ENCODE data around the gene ABCC12.
"Not testable (repeated sequence)": the region's sequence is repeated elsewhere in the genome, so short reads cannot be mapped to it uniquely, and the experiment has no call there.

Gene ABCC12

DNA sequence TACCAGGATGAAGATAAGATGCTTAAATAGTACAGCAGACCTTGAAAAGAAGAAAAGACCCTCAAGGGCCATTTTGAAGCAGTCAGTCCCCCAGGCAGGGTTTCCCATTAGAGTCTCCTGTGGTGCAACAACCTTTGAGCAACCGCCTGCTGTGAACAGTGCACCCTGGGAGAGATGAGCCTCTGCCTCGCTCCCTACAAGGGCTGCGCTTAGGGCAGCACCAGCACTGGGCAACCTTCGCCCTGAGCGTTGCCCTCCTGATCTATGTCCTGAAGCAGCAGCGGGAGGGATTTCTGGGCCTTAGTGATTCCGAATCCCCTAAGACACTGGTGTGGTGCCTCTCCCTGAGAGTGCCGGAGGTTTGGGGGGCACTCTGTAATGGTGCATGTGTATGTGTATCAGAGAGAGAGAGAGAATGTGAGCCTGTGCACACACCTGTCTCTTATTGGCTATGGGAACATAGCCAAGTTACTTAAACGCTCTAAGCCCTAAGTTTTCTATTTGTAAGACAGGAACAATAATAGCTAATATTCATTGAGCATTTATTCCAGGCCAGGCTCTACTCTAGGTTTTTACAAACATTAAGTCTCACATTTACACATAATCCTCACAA is 25.2 kb upstream of the ABCC12 start:
- Histone ChIP-seq H3K4me1 (ENCODE audit: insufficient read depth, low read length) (no peaks in the 10 kb centered on the region), H3K36me3 (ENCODE audit: insufficient read depth, low read length) (no peaks in the 10 kb centered on the region), H3K9ac (ENCODE audit: low read depth, low read length) (no peak overlapping the region), H3K9me3 (ENCODE audit: control insufficient read depth, insufficient read depth, low read length) (no peaks in the 10 kb centered on the region; the same call in 1 of the 2 replicates)

DNA sequence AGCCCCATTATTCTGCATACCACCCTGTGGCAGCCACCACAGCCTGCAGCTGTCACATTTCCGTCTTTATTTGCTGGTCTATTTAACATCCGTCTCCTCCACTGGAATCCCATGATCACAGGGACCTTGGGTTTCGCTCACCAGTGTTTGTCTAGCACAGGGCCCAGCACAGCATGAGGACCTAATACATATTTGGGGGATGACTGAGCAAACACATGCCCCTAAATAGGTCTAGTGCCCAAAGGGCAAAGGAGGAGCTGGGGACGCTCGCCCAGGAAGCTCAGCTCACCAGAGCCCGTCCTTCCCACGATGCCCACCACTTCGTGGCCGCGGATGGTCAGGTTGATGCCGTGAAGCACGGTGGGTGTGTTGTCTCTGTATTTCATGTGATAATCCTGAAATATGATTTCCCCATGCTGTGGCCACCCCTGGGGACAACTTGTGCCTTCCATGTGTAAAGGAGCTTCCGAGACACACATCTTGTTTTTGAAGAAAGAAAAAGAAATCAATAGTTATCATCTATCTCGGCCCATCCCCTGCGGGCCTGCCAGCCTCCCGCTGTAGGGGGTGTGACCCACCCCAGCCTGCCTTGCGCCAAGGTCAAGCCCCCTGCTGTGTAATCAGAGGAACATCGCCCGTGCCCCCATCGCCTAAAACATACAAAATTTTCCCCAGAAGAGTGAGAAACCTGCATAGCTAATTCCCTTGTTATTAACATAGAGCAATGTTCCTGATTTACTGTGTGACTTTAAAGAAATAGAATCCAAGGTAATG is 21.0 kb upstream of the ABCC12 start:
- Histone ChIP-seq H3K4me1 (ENCODE audit: insufficient read depth, low read length) (peaks cover 3% of the 10 kb centered on the region; the same call in 1 of the 2 replicates), H3K36me3 (ENCODE audit: insufficient read depth, low read length) (no peaks in the 10 kb centered on the region), H3K9me3 (ENCODE audit: control insufficient read depth, insufficient read depth, low read length) (no peaks in the 10 kb centered on the region; the same call in 1 of the 2 replicates), H3K9ac (ENCODE audit: low read depth, low read length) (no peak overlapping the region)

DNA sequence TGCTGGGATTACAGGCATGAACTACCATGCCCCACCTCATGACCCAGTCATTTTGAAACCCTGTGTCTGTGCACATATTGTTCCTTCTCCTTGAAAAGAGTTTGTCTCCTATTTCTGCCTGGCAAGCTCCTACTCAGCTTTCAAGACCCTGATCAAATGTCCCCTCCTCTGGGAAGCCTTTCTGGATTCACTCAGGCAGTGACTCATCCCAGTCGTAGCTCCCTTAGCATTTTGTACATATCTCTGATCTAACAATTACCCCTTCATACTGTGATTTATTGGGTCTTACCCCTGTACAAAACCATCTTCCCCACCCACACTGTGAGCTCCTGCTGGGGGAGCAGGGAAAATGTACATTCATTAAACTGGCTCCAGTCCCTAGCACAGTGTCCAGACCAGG is 18.1 kb upstream of the ABCC12 start:
- H3K36me3 ChIP-seq (ENCODE audit: insufficient read depth, low read length), result no peaks in the 10 kb centered on the region
- no peaks in the 10 kb centered on the region; the same call in 1 of the 2 replicates for H3K9me3 ChIP-seq (ENCODE audit: control insufficient read depth, insufficient read depth, low read length)
- peaks cover 3% of the 10 kb centered on the region; the same call in 1 of the 2 replicates for H3K4me1 ChIP-seq (ENCODE audit: insufficient read depth, low read length)
- no peak overlapping the region for H3K9ac ChIP-seq (ENCODE audit: low read depth, low read length)

DNA sequence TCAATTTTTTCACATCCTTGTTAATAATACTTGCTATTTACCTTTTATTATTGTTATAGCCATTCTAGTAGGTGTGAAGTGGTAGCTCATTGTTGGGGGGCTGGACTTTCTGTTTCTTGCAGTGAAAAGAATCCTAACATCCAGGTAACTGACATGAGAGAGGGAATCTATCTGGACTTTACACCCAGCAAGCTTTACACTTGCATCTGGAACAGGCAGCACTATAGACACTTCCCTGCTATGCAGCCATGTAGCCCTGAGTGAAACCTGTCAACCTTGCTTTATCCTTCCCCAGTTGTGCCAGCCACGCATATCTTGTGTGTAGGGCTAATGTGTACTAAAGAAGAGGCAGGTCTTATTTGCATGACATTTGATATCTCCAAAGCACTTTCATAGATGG is 16.9 kb upstream of the ABCC12 start:
- Histone ChIP-seq H3K36me3 (ENCODE audit: insufficient read depth, low read length) (no peaks in the 10 kb centered on the region), H3K9me3 (ENCODE audit: control insufficient read depth, insufficient read depth, low read length) (no peaks in the 10 kb centered on the region), H3K9ac (ENCODE audit: low read depth, low read length) (no peak overlapping the region)

DNA sequence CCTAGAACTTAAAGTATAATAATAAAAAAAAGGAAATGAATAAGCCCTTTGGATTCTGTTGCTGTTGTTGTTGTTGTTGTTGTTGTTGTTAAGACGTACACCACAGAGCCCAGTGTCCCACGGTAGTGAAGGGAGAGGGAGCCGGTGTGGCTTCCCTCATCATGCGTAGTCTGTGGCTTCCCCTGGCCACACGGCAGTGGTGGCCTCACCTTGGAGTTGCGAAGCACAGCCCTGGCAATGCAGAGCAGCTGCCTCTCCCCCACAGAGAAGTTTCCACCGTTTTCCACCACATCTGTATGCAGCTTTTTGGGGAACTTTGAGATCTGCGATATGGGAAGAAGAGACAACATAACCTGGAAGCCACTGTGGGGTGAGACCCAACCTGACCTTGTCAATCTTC is 14.1 kb upstream of the ABCC12 start:
- Histone ChIP-seq H3K4me1 (ENCODE audit: insufficient read depth, low read length) (peaks cover 8% of the 10 kb centered on the region), H3K36me3 (ENCODE audit: insufficient read depth, low read length) (no peaks in the 10 kb centered on the region), H3K9ac (ENCODE audit: low read depth, low read length) (no peak overlapping the region), H3K9me3 (ENCODE audit: control insufficient read depth, insufficient read depth, low read length) (no peaks in the 10 kb centered on the region)

More for the DNA sequence above, 16.9 kb upstream of the ABCC12 start:
- peaks cover 3% of the 10 kb centered on the region; the same call in 1 of the 2 replicates for H3K4me1 ChIP-seq (ENCODE audit: insufficient read depth, low read length)

DNA sequence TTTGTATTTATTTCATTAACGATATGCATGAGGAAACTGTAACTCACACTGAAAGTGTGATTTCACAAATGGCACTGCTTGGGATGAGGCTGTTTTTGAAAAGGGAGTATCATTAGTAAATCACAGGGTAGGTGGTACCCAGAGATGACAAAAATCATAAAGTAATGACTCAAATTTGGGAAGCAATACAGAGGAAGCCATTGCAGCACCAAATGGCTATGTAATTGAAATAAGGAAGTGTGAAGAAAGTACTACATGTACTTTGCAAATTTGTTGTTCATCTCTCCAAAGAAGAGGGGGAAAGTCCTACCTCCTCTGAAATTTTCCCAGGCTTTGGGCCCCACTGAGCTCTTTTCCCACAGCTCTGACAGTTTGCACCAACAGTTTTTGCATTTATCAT is 12.3 kb upstream of the ABCC12 start:
- H3K9me3 ChIP-seq (ENCODE audit: control insufficient read depth, insufficient read depth, low read length), result no peaks in the 10 kb centered on the region
- H3K36me3 ChIP-seq (ENCODE audit: insufficient read depth, low read length), result no peaks in the 10 kb centered on the region
- H3K4me1 ChIP-seq (ENCODE audit: insufficient read depth, low read length), result peaks cover 5% of the 10 kb centered on the region; the same call in 1 of the 2 replicates
- H3K9ac ChIP-seq (ENCODE audit: low read depth, low read length), result no peak overlapping the region

DNA sequence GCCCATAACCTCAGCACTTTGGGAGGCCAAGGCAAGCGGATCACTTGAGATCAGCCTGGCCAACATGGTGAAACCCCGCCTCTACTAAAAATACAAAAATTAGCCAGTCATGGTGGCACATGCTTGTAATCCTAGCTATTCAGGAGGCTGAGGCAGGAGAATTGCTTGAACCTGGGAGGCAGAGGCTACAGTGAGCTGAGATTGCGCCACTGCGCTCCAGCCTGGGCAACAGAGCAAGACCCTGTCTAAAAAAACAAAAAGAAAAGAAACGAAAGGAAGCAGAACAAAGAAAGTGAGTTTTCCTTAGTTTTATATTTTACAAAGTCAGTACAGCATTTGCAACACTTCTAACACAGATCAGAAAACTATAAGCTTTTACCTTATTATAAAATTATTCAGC is 10.8 kb upstream of the ABCC12 start:
- H3K4me1 ChIP-seq (ENCODE audit: insufficient read depth, low read length); H3K9ac ChIP-seq (ENCODE audit: low read depth, low read length): not testable (repeated sequence)

DNA sequence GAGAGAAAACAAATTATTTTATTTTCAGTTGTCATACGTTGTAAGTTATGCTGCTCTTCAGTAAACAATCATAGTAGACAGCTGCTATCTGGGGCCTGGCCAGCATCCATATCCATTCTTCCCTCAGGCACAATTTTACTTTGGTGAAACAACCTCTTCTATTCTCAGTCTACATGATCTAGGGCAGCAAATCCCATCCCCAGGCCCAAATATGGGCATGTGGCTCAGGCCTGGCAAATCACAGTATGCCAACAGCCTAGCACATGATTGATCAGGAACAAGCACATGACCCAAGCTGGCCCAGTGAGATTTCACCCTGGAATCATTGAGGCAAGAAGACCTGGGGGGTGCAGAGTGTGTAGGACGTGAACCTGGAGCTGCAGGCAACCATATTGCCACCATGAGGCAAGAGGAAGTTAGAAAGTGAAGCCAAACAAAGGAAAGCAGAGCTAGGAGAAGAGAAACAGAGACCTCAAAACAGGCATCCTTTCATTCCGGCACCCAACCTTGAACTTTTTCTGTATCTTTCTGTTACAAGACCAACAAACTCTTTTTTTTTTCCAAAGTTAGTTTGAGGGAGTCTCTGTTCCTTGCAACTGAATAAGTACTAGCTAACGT is 10.3 kb upstream of the ABCC12 start:
- H3K9ac ChIP-seq (ENCODE audit: low read depth, low read length), result no peak overlapping the region
- H3K4me1 ChIP-seq (ENCODE audit: insufficient read depth, low read length), result peaks cover 9% of the 10 kb centered on the region; the same call in 1 of the 2 replicates
- H3K36me3 ChIP-seq (ENCODE audit: insufficient read depth, low read length), result no peaks in the 10 kb centered on the region
- no peaks in the 10 kb centered on the region for H3K9me3 ChIP-seq (ENCODE audit: control insufficient read depth, insufficient read depth, low read length)

More for the DNA sequence above, 10.8 kb upstream of the ABCC12 start:
- H3K9me3 ChIP-seq (ENCODE audit: control insufficient read depth, insufficient read depth, low read length); H3K36me3 ChIP-seq (ENCODE audit: insufficient read depth, low read length): not testable (repeated sequence)

DNA sequence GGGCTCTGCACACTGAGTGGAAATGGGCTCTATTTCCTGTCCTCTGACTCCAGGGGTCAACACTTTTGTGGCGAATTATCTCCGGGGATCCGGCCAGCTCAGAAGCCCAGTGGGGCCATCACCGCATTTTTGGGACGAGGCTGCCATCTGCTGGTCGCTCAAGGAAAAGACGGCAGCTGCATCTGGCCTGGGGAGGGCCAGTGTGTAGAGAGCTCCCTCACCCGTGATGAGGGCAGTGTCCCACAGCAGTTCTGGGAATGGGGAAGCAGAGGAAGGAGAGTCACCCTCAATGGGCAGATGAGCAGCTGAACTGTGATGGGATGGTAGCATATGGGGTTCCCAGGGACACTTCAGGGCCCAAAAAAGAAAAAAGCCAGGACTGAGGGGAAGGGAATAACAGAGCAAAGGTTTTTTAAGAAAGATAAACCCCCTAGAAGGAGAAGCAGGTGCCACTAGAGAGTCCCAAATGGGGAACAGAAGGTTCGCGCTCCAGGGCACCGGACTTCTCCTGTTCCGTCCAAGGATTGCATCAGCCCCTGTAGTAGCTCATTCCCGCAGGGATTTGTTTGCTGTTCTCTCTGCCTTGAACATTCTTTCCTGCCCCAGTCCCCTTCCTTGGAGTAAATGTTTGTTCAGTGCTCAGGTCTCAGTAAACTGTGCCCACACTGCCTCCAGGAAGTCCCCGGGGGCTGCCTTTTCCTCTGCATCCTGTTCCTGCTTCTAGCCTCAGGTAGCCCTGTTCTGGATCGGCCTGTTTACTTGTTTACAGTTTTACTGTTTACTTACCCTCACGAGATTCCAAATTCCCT is 9.3 kb upstream of the ABCC12 start:
- Histone ChIP-seq H3K9me3 (ENCODE audit: control insufficient read depth, insufficient read depth, low read length) (no peaks in the 10 kb centered on the region), H3K36me3 (ENCODE audit: insufficient read depth, low read length) (no peaks in the 10 kb centered on the region), H3K9ac (ENCODE audit: low read depth, low read length) (no peak overlapping the region), H3K4me1 (ENCODE audit: insufficient read depth, low read length) (peaks cover 9% of the 10 kb centered on the region; the same call in 1 of the 2 replicates)

DNA sequence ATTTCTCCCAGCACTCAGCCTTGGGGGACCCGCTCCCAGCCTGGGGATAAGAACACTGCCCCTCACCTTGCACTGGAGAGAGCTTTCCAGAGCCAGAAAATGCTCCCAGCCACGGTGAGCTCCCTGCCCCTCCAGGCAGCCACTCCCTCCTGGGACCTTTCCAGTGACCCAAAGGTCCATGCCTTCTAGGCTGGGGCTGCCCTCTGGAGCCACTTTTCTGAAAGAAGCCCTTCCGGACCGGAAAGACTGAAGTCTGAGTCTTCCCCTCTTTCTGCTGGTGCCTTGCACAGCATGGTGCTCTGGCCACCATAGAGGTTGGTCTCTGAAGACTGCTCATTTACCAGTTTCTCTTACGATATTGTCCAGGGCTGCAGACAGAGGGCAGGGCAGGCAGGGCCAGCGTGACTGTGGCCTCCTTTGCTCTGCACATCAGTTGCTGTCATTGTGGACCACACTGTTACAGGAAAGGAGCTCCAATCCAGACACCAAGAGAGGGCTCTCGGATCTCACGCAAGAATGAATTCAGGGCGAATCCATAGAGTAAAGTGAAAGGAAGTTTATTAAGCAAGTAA is 7.1 kb upstream of the ABCC12 start:
- H3K9me3 ChIP-seq (ENCODE audit: control insufficient read depth, insufficient read depth, low read length), result no peaks in the 10 kb centered on the region
- peaks cover 9% of the 10 kb centered on the region; the same call in 1 of the 2 replicates for H3K4me1 ChIP-seq (ENCODE audit: insufficient read depth, low read length)
- no peaks in the 10 kb centered on the region for H3K36me3 ChIP-seq (ENCODE audit: insufficient read depth, low read length)
- no peak overlapping the region for H3K9ac ChIP-seq (ENCODE audit: low read depth, low read length)

DNA sequence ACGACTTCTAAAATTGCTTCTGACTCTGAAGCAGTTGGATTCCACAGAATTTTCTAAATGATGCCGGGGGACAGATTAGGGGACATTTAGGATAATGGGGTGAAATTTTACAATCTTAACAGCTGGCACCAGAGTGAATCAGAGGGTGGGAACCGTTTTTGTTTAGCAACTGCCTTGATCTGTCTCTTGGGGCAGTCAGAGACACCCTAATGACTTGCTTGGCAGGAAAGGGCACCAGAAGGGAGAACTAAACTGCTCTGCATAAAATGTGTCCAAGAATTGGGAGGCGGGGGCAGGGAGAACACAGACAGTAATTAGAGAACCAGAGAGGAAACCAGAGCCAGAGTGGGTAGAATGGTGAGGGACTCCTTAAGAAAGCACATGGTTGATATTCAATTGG is 6.1 kb upstream of the ABCC12 start:
- no peaks in the 10 kb centered on the region for H3K36me3 ChIP-seq (ENCODE audit: insufficient read depth, low read length)
- no peaks in the 10 kb centered on the region for H3K9me3 ChIP-seq (ENCODE audit: control insufficient read depth, insufficient read depth, low read length)
- peaks cover 9% of the 10 kb centered on the region; the same call in 1 of the 2 replicates for H3K4me1 ChIP-seq (ENCODE audit: insufficient read depth, low read length)
- no peak overlapping the region for H3K9ac ChIP-seq (ENCODE audit: low read depth, low read length)

DNA sequence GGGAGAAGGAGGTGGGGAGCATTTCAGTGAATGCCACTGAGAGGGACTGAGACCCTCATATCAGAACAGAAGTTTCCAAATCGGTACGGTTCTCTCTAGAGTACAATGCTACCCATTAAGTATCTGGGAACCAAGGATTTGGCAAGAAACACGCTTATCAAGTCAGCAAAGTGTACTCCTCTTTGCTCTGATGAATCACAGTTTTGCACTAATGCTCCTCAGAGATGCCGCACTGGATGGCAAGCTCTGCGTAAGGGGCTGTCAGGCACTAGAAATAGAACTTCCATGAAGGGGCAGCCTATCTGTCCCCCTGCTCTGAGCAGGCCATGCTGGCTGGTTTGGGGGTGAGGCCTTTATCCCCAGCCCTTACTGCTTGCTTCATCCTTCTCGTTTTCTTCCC is 4.8 kb upstream of the ABCC12 start:
- Histone ChIP-seq H3K4me1 (ENCODE audit: insufficient read depth, low read length) (peaks cover 9% of the 10 kb centered on the region; the same call in 1 of the 2 replicates), H3K9me3 (ENCODE audit: control insufficient read depth, insufficient read depth, low read length) (no peaks in the 10 kb centered on the region), H3K9ac (ENCODE audit: low read depth, low read length) (no peak overlapping the region), H3K36me3 (ENCODE audit: insufficient read depth, low read length) (no peaks in the 10 kb centered on the region)

DNA sequence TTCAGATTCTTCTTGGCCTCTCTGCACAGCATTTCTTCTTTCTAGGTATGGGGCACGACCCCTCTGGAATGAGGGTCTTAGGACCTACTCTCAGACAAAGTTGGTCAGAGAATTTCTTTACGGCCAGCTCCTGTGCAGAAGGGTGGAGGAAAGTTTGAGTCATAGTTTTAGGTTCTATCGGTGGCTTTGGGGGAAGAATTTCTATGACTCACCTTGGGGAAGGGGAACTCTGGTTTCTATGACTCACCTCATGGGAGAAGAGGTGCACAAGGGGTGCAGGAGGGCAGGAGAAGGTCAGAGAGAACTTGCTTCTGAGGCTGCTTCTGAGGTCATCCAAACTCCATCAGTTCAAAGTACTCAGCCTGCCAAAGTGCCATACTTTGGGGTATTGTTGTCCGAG is 2.5 kb upstream of the ABCC12 start:
- H3K4me1 ChIP-seq (ENCODE audit: insufficient read depth, low read length), result 0 out of 2 replicates have a peak, but pooled peaks cover 3% of the 10 kb centered on the region
- H3K9me3 ChIP-seq (ENCODE audit: control insufficient read depth, insufficient read depth, low read length), result no peaks in the 10 kb centered on the region
- no peak overlapping the region for H3K9ac ChIP-seq (ENCODE audit: low read depth, low read length)
- H3K36me3 ChIP-seq (ENCODE audit: insufficient read depth, low read length), result no peaks in the 10 kb centered on the region

DNA sequence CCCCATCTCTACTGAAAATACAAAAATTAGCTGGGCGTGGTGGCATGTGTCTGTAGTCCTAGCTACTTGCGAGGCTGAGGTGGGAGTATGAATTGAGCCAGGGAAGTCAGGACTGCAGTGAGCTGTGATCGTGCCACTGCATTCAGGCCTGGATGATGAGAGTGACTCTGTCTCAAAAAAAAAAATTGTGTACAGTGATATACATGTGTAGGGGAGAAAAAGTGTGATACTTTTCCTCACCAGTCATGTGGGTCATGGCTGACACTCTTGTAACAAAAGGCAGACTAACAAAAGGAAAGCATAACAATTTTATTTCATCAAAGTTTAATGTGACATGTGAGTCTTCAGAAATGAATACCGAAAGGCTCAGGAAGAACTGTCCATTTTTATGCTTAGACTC is 2.0 kb upstream of the ABCC12 start:
- 0 out of 2 replicates have a peak, but pooled peaks cover 3% of the 10 kb centered on the region for H3K4me1 ChIP-seq (ENCODE audit: insufficient read depth, low read length)
- no peaks in the 10 kb centered on the region for H3K9me3 ChIP-seq (ENCODE audit: control insufficient read depth, insufficient read depth, low read length)
- H3K36me3 ChIP-seq (ENCODE audit: insufficient read depth, low read length), result no peaks in the 10 kb centered on the region
- no peak overlapping the region for H3K9ac ChIP-seq (ENCODE audit: low read depth, low read length)
